HepG2 (cell line): ENCODE results near the gene CAPZA2. TPM values are rescaled to one million over a fixed set of nuclear protein-coding genes. Genes with fewer than 3 reads are reported as not detected.

ENCODE experiments used
- CBX1 ChIP-seq: IDR thresholded peaks from one replicate; pipeline ENCODE4 v1.6.1; 2016; ENCODE audit warnings: antibody characterized with exemption, low read depth
- CBX2 ChIP-seq, 2 experiments: fragments of 200-600 bp in 1 of 2; sonication (generic); formaldehyde crosslinking in 1 of 2; IDR thresholded peaks; 2 replicates each; pipeline versions ENCODE4 v1.7.0 to v1.8.1; 2018 to 2022; ENCODE audit warnings: low read depth in 2 of 2, low read length in 1 of 2, mild to moderate bottlenecking in 1 of 2, missing genetic modification reagents in 1 of 2
- CEBPG ChIP-seq: IDR thresholded peaks from 2 replicates; pipeline ENCODE4 v1.6.1; 2016
- HNF4A ChIP-seq: sonication (generic); formaldehyde crosslinking; IDR thresholded peaks from 2 replicates; pipeline ENCODE4 v1.4.0; 2020; ENCODE audit warnings: missing genetic modification reagents
- IRF2 ChIP-seq: IDR thresholded peaks from 2 replicates; pipeline ENCODE4 v1.6.1; 2018; ENCODE audit warnings: missing genetic modification reagents, missing compliant biosample characterization
- NFYB ChIP-seq: sonication (generic); formaldehyde crosslinking; IDR thresholded peaks from 2 replicates; pipeline ENCODE4 v1.4.0; 2020; ENCODE audit warnings: missing genetic modification reagents
- NR1H2 ChIP-seq: sonication (generic); formaldehyde crosslinking; IDR thresholded peaks from 2 replicates; pipeline ENCODE4 v1.8.1; 2022; ENCODE audit warnings: low read depth, missing genetic modification reagents, borderline replicate concordance
- NR2F2 ChIP-seq: IDR thresholded peaks from 2 replicates; pipeline ENCODE4 v1.6.1; 2012; ENCODE audit warnings: low read depth, inconsistent platforms, borderline replicate concordance
- PHF8 ChIP-seq: sonication (generic); formaldehyde crosslinking; IDR thresholded peaks from 2 replicates; pipeline ENCODE4 v1.5.0; 2020; ENCODE audit warnings: missing genetic modification reagents
- RBAK ChIP-seq: sonication (generic); formaldehyde crosslinking; IDR thresholded peaks from 2 replicates; pipeline ENCODE4 v1.5.1; 2020; ENCODE audit warnings: mild to moderate bottlenecking, missing genetic modification reagents
- RXRB ChIP-seq: IDR thresholded peaks from 2 replicates; pipeline ENCODE4 v1.6.1; 2016; ENCODE audit warnings: borderline replicate concordance, missing genetic modification reagents, missing compliant biosample characterization
- SOX6 ChIP-seq, 2 experiments: fragments of 450-650 bp in 1 of 2; sonication (generic) in 1 of 2; formaldehyde crosslinking in 1 of 2; IDR thresholded peaks; 2 replicates each; pipeline versions ENCODE4 v1.4.0 to v1.6.1; 2017 to 2020; ENCODE audit warnings: antibody characterized with exemption in 1 of 2, mild to moderate bottlenecking in 1 of 2, missing genetic modification reagents in 1 of 2
- ZMYM4 ChIP-seq: sonication (generic); formaldehyde crosslinking; IDR thresholded peaks from 2 replicates; pipeline ENCODE4 v1.8.1; 2023; ENCODE audit warnings: mild to moderate bottlenecking, missing genetic modification reagents
- ZNF12 ChIP-seq: sonication (generic); formaldehyde crosslinking; IDR thresholded peaks from 2 replicates; pipeline ENCODE4 v1.5.0; 2020; ENCODE audit warnings: missing genetic modification reagents
- ZNF543 ChIP-seq: sonication (generic); formaldehyde crosslinking; IDR thresholded peaks from 2 replicates; pipeline ENCODE4 v1.4.0; 2020; ENCODE audit warnings: mild to moderate bottlenecking, missing genetic modification reagents
- ZNF558 ChIP-seq: sonication (generic); formaldehyde crosslinking; IDR thresholded peaks from 2 replicates; pipeline ENCODE4 v1.9.0; 2022; ENCODE audit warnings: mild to moderate bottlenecking, missing genetic modification reagents, borderline replicate concordance
- ZNF605 ChIP-seq: sonication (generic); formaldehyde crosslinking; IDR thresholded peaks from 2 replicates; pipeline ENCODE4 v1.8.0; 2022; ENCODE audit warnings: mild to moderate bottlenecking, missing genetic modification reagents
- ZSCAN31 ChIP-seq: sonication (generic); formaldehyde crosslinking; IDR thresholded peaks from 2 replicates; pipeline ENCODE4 v1.5.0; 2020; ENCODE audit warnings: low read depth, mild to moderate bottlenecking, missing genetic modification reagents
- polyA plus RNA-seq, 8 experiments: library from polyadenylated mRNA; depleted of rRNA in 3 of 8; stranded (reverse) in 7 of 8; unstranded in 1 of 8; fragments of >200 nt; fragmentation: Illumina TruSeq in 4 of 8; extraction: Trizol in 4 of 8; gene quantifications; 2 replicates each; pipeline versions ENCODE4 v1.2.1 to v1.2.3, GENCODE V29; 2011 to 2016; ENCODE audit warnings: low read depth in 4 of 8, missing spikeins in 1 of 8, mixed read lengths in 1 of 8; ENCODE audit not compliant: insufficient read depth in 1 of 8
- total RNA-seq, 5 experiments: library from RNA; depleted of rRNA; stranded (reverse); fragments of >200 nt; fragmentation: Illumina TruSeq; extraction: Trizol; gene quantifications; 2 replicates each; pipeline ENCODE4 v1.2.3, GENCODE V29; 2016; ENCODE audit warnings: low read depth in 1 of 5
- TF ChIP-seq, protein P1 (sequence below): IDR thresholded peaks from 2 replicates; pipeline ENCODE4 v1.6.1; 2016; ENCODE audit warnings: mild to moderate bottlenecking
- TF ChIP-seq, protein P2 (sequence below): sonication (generic); formaldehyde crosslinking; conservative IDR thresholded peaks from 2 replicates; pipeline ENCODE4 v1.4.0; 2020; ENCODE audit warnings: mild to moderate bottlenecking, missing genetic modification reagents, moderate library complexity
- TF ChIP-seq, protein P3 (sequence below): sonication (generic); formaldehyde crosslinking; IDR thresholded peaks from 2 replicates; pipeline ENCODE4 v1.9.0; 2021; ENCODE audit warnings: missing genetic modification reagents, borderline replicate concordance

CAPZA2 gene
- total and polyA plus RNA-seq, 2 of the 13 experiments (the other 11 are each of a cell fraction or from before 2014, with no cell fraction given): 38.4 to 199 TPM

DNA sequence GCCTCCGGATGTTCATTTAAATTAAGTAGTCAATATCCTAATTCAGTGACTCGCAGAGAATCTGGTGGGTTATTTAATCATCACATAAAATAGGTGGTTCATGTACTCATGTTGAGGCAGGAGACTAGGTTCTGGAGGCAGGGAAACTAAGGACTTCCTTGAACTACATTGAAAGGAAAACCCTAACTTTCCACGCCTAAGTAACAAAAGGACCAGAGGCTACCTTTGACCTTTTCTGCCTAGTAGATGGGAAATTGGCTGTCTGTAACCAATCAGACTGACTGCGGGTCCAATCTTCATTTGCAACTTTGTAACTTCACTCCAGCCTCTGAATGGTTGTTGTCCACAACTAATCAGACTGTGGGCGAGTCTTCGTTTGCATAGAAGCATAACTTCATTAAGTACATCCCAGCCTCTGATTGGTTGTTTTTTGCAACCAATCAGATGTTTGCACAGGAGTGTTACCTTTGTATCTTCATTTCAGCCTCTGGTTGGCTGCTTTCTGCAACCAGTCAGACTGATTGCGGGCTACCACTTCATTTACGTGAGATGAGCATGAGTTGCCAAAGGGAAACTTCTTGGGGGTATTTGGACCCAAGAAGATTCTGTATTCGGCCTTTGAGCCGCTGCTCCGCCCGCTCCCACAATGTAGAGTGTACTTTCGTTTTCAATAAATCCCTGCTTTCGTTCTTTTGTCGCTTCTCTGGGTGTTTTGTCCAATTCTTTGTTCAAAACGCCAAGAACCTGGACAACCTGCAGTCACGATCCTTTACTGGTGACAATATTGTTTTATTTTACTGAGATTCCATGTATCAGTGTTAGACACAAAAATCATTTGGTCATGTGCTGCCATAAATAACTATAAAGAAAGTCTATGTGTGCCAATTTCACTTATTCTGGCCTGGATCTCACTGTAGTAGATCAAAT, 89.2 kb downstream of the CAPZA2 start (continued):
- TF ChIP-seq, protein P1, sequence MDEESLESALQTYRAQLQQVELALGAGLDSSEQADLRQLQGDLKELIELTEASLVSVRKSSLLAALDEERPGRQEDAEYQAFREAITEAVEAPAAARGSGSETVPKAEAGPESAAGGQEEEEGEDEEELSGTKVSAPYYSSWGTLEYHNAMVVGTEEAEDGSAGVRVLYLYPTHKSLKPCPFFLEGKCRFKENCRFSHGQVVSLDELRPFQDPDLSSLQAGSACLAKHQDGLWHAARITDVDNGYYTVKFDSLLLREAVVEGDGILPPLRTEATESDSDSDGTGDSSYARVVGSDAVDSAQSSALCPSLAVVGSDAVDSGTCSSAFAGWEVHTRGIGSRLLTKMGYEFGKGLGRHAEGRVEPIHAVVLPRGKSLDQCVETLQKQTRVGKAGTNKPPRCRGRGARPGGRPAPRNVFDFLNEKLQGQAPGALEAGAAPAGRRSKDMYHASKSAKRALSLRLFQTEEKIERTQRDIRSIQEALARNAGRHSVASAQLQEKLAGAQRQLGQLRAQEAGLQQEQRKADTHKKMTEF (CRISPR knock-in tag): 0 out of 2 replicates have a peak, but pooled peaks have one; percentile 19
- TF ChIP-seq CBX2 (IDR thresholded peaks at IDR 0.05; ENCODE audit: low read depth, low read length): no peak
- no peak for TF ChIP-seq CBX2 (CRISPR knock-in tag; IDR thresholded peaks at IDR 0.05; ENCODE audit: low read depth)
- TF ChIP-seq ZMYM4 (CRISPR knock-in tag): 0 out of 2 replicates have a peak, but pooled peaks have one; percentile 40
- TF ChIP-seq, protein P2, sequence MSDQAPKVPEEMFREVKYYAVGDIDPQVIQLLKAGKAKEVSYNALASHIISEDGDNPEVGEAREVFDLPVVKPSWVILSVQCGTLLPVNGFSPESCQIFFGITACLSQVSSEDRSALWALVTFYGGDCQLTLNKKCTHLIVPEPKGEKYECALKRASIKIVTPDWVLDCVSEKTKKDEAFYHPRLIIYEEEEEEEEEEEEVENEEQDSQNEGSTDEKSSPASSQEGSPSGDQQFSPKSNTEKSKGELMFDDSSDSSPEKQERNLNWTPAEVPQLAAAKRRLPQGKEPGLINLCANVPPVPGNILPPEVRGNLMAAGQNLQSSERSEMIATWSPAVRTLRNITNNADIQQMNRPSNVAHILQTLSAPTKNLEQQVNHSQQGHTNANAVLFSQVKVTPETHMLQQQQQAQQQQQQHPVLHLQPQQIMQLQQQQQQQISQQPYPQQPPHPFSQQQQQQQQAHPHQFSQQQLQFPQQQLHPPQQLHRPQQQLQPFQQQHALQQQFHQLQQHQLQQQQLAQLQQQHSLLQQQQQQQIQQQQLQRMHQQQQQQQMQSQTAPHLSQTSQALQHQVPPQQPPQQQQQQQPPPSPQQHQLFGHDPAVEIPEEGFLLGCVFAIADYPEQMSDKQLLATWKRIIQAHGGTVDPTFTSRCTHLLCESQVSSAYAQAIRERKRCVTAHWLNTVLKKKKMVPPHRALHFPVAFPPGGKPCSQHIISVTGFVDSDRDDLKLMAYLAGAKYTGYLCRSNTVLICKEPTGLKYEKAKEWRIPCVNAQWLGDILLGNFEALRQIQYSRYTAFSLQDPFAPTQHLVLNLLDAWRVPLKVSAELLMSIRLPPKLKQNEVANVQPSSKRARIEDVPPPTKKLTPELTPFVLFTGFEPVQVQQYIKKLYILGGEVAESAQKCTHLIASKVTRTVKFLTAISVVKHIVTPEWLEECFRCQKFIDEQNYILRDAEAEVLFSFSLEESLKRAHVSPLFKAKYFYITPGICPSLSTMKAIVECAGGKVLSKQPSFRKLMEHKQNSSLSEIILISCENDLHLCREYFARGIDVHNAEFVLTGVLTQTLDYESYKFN: 0 out of 2 replicates have a peak, but pooled peaks have one; percentile 25
- no peak for TF ChIP-seq NR1H2 (CRISPR knock-in tag)
- TF ChIP-seq ZNF558 (CRISPR knock-in tag): 0 out of 2 replicates have a peak, but pooled peaks have one; percentile 37
- TF ChIP-seq RXRB (CRISPR knock-in tag): peak; percentile 9; the same call in 1 of the 2 replicates
- peak; percentile 48; the same call in 1 of the 2 replicates for TF ChIP-seq PHF8 (CRISPR knock-in tag)
- TF ChIP-seq NFYB: peak; percentile 77
- TF ChIP-seq, protein P3, sequence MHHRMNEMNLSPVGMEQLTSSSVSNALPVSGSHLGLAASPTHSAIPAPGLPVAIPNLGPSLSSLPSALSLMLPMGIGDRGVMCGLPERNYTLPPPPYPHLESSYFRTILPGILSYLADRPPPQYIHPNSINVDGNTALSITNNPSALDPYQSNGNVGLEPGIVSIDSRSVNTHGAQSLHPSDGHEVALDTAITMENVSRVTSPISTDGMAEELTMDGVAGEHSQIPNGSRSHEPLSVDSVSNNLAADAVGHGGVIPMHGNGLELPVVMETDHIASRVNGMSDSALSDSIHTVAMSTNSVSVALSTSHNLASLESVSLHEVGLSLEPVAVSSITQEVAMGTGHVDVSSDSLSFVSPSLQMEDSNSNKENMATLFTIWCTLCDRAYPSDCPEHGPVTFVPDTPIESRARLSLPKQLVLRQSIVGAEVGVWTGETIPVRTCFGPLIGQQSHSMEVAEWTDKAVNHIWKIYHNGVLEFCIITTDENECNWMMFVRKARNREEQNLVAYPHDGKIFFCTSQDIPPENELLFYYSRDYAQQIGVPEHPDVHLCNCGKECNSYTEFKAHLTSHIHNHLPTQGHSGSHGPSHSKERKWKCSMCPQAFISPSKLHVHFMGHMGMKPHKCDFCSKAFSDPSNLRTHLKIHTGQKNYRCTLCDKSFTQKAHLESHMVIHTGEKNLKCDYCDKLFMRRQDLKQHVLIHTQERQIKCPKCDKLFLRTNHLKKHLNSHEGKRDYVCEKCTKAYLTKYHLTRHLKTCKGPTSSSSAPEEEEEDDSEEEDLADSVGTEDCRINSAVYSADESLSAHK: no peak
- peak; percentile 9; the same call in 1 of the 2 replicates for TF ChIP-seq CEBPG (CRISPR knock-in tag)
- peak; percentile 45; the same call in 1 of the 2 replicates for TF ChIP-seq ZSCAN31 (CRISPR knock-in tag)
- TF ChIP-seq CBX1: no peak
- peak; percentile 90 for TF ChIP-seq ZNF12 (CRISPR knock-in tag)
- TF ChIP-seq NR2F2: no peak
- peak; percentile 52; the same call in 1 of the 2 replicates for TF ChIP-seq ZNF543
- TF ChIP-seq ZNF605 (CRISPR knock-in tag): 0 out of 2 replicates have a peak, but pooled peaks have one; percentile 63
- peak; percentile 82 for TF ChIP-seq RBAK
- 0 out of 2 replicates have a peak, but pooled peaks have one; percentile 18 for TF ChIP-seq IRF2 (CRISPR knock-in tag)
- TF ChIP-seq SOX6 (IDR thresholded peaks at IDR 0.05): no peak
- peak; percentile 16; the same call in 1 of the 2 replicates for TF ChIP-seq SOX6 (CRISPR knock-in tag; IDR thresholded peaks at IDR 0.05)
- TF ChIP-seq HNF4A (CRISPR knock-in tag): peak; percentile 14; the same call in 1 of the 2 replicates
